Transverse colon (tissue), 4 donors: ENCODE measurements around the gene CAPN5.

Source experiments
- CTCF ChIP-seq, 5 experiments: fragments of 200-600 bp in 3 of 5; fragments of 450-650 bp in 2 of 5; sonication (generic) in 3 of 5; IDR thresholded peaks; 1 replicate in 2 of 5; 2 replicates in 3 of 5; pipeline ENCODE4 v1.5.1; 2016 to 2017; ENCODE audit warnings: antibody characterized with exemption in 5 of 5, inconsistent platforms in 3 of 5, mild to moderate bottlenecking in 2 of 5, moderate library complexity in 1 of 5
- EP300 ChIP-seq: sonication (generic); formaldehyde crosslinking; IDR thresholded peaks from one replicate; pipeline ENCODE4 v1.6.1; 2017; ENCODE audit warnings: antibody characterized with exemption, low read depth
- POLR2A ChIP-seq: fragments of 450-650 bp; IDR thresholded peaks from one replicate; pipeline ENCODE4 v1.6.1; 2016; ENCODE audit warnings: antibody characterized with exemption, mild to moderate bottlenecking, moderate library complexity
- POLR2AphosphoS5 ChIP-seq, 3 donors: sonication (generic); formaldehyde crosslinking; IDR thresholded peaks; one replicate each; pipeline ENCODE4 v1.6.1; 2016; ENCODE audit warnings: antibody characterized with exemption in 3 of 3

DNA sequence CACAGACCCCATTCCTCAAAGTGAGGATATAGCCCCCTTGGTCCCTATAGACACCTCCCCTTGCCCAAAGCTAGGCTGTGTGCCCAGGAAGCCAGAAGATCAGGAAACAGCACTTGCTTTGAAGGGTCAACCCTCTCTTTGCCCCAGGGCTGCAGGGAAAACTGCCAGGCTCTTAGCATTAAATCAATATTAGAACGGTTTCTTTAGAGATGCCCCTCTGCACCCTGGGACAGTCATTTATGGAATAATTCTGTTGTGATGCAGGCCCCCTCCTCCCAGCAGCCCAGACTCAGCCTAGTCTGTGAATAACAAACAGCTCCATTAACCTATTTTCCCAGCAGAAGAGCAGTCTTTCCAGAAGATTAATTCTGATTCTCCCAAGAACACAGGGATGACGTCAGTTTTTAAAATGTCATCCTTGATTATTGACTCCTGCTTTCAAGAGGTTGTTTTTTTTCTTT lies 11.6 kb upstream of the CAPN5 start:
- no peak for TF ChIP-seq CTCF (IDR thresholded peaks at IDR 0.05)
- TF ChIP-seq POLR2A = no peak
- TF ChIP-seq POLR2AphosphoS5 (IDR thresholded peaks at IDR 0.05) = no peak
- no peak for TF ChIP-seq EP300
